Spleen (tissue), 11 donors: Measurements from ENCODE around the gene AP4E1. TPM values are rescaled to one million over a fixed set of nuclear protein-coding genes. Genes with fewer than 3 reads are reported as not detected.

ENCODE experiments used
- DNase-seq: peaks from one replicate; pipeline ENCODE4 v3.0.0-alpha.2; 2020
- H3K27ac ChIP-seq, 8 donors: fragments of 200-600 bp; sonication (generic) in 7 of 8; 1 replicate in 4 of 8; 2 replicates in 4 of 8; pipeline versions ENCODE4 v1.5.0 to v1.8.0; 2016 to 2021; ENCODE audit warnings: inconsistent platforms in 4 of 8, mild to moderate bottlenecking in 4 of 8, moderate library complexity in 1 of 8
- H3K27me3 ChIP-seq, 7 donors: fragments of 200-600 bp; sonication (generic) in 6 of 7; replicated peaks in 1 of 7; 1 replicate in 4 of 7; 2 replicates in 3 of 7; pipeline versions ENCODE4 v1.5.0 to v1.8.0; 2016 to 2021; ENCODE audit warnings: inconsistent platforms in 3 of 7, mild to moderate bottlenecking in 1 of 7
- H3K36me3 ChIP-seq, 6 donors: fragments of 200-600 bp; sonication (generic) in 5 of 6; 1 replicate in 4 of 6; 2 replicates in 2 of 6; pipeline versions ENCODE4 v1.5.0 to v1.8.0; 2016 to 2021; ENCODE audit warnings: inconsistent platforms in 2 of 6
- H3K4me1 ChIP-seq, 6 donors: fragments of 200-600 bp; sonication (generic) in 5 of 6; 1 replicate in 3 of 6; 2 replicates in 3 of 6; pipeline versions ENCODE4 v1.5.0 to v1.8.0; 2016 to 2021; ENCODE audit warnings: inconsistent platforms in 3 of 6
- H3K4me3 ChIP-seq, 8 donors: fragments of 200-600 bp; sonication (generic) in 7 of 8; 1 replicate in 4 of 8; 2 replicates in 4 of 8; pipeline versions ENCODE4 v1.5.0 to v1.8.0; 2016 to 2021; ENCODE audit warnings: inconsistent platforms in 4 of 8, mild to moderate bottlenecking in 4 of 8, moderate library complexity in 2 of 8
- H3K9me3 ChIP-seq, 8 donors: fragments of 200-600 bp; sonication (generic) in 7 of 8; 1 replicate in 4 of 8; 2 replicates in 4 of 8; pipeline versions ENCODE4 v1.5.0 to v1.8.0; 2016 to 2021; ENCODE audit warnings: inconsistent platforms in 4 of 8
- CTCF ChIP-seq, 11 experiments: fragments of 200-600 bp in 7 of 11; fragments of 450-650 bp in 4 of 11; sonication (generic) in 4 of 11; IDR thresholded peaks in 8 of 11; conservative IDR thresholded peaks in 3 of 11; 1 replicate in 7 of 11; 2 replicates in 4 of 11; pipeline versions ENCODE4 v1.4.0 to v1.8.0; 2016 to 2021; ENCODE audit warnings: antibody characterized with exemption in 11 of 11, inconsistent platforms in 4 of 11, mild to moderate bottlenecking in 1 of 11
- POLR2A ChIP-seq, 3 donors: fragments of 450-650 bp; IDR thresholded peaks; one replicate each; pipeline ENCODE4 v1.5.1; 2017; ENCODE audit warnings: antibody characterized with exemption in 3 of 3, mild to moderate bottlenecking in 1 of 3
- POLR2AphosphoS5 ChIP-seq, 3 donors: sonication (generic); formaldehyde crosslinking; IDR thresholded peaks; one replicate each; pipeline ENCODE4 v1.5.1; 2017; ENCODE audit warnings: antibody characterized with exemption in 3 of 3
- WGBS, 5 donors: extraction: QIAGEN DNeasy Blood & Tissue Kit in 3 of 5; methylation state at CpG; one replicate each; pipeline versions ENCODE4 v1.1.5 to v1.1.7; 2013 to 2018; 5-methylcytosine and 5-hydroxymethylcytosine counted together
- intact Hi-C: fragments of 100-400 bp; cut with DNase I; formaldehyde crosslinking; loops from one replicate; pipeline ENCODE4 v1.15.0; 2023; ENCODE audit warnings: low total_unique reads
- polyA plus RNA-seq, 3 donors: library from polyadenylated mRNA; stranded (reverse); fragments of 200-250 nt; gene quantifications; one replicate each; pipeline ENCODE4 v1.2.1, GENCODE V29; 2013
- total RNA-seq, 7 donors: library from RNA; depleted of rRNA in 3 of 7; stranded (reverse); fragments of >200 nt in 3 of 7; fragmentation: NEBNext Ultra II Directional in 4 of 7; extraction: Animal tissue kit (Norgen Biotek cat#: 25700) in 4 of 7; gene quantifications; one replicate each; pipeline versions ENCODE4 v1.1.0 to v1.2.1, GENCODE V29; 2016 to 2021
- donor health status: healthy with polysubstance abuse.
- donor health status: DM: no; HTN: no; CAD: no; lungs with moderate emphysema.
- donor health status: DM: no; HTN: no; CAD: no.
- donor health status: Bipolar disorder and iron deficiency.
- donor health status: healthy.
- donor health status: DM: no; HTN: no; CAD: no.
- donor health status: DM: yes; HTN: yes; CAD: no.

The AP4E1 gene
- total and polyA plus RNA-seq, 10 donors = 2.1 to 17.4 (median 13.3) TPM

- TF ChIP-seq POLR2AphosphoS5 (IDR thresholded peaks at IDR 0.05) = no peak
- no peaks in the 10 kb centered on the region for H3K9me3 ChIP-seq
- DNase-seq = no peak
- no peaks in the 10 kb centered on the region for H3K36me3 ChIP-seq
- 55 to 69% (median 62%) methylated on average over 2 of the region's 2 CpGs for WGBS, 5 donors
- no peak overlapping the region for H3K4me3 ChIP-seq
- no peaks in the 10 kb centered on the region for H3K27me3 ChIP-seq
- H3K27ac ChIP-seq = no peak overlapping the region
- intact Hi-C loops = no loop called here
- peaks cover 0 to 49% (median 21%) of the 10 kb centered on the region in 6 donors for H3K4me1 ChIP-seq
Observed at GRCh38 chr15:51049081-51049480, 140.6 kb downstream of the AP4E1 start.

DNA sequence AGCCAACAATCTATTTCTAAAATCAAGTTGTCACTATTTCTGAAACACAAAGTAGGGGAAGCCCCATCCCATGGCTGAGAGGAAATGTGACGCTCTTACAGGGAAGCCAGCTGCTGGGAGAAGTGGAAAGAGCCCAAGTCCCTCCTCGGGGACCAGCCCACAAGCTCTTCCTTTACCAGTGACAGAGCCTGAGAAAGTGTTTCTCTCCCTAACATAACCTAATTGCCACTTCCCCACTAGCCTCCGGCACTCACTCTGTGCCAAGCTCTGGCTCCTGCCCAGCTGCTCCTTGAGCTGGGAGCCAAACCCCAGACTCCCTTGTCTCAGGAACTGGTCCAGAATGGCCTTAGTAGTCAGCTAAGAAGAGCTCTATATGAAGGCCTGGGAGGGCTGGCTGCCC is 143.3 kb downstream of the AP4E1 start:
- TF ChIP-seq CTCF (IDR thresholded peaks at IDR 0.05 in 8 of 11, conservative IDR thresholded peaks at IDR 0.05 in 3 of 11) (no peak), POLR2AphosphoS5 (IDR thresholded peaks at IDR 0.05) (peak in 2 of 3 donors; percentile 56 to 61)
- no peak for DNase-seq
- Histone ChIP-seq H3K27me3 (no peaks in the 10 kb centered on the region), H3K27ac (peak overlapping the region in 6 of 8 donors; percentile 13 to 59 (median 36)), H3K4me3 (no peak overlapping the region), H3K9me3 (no peaks in the 10 kb centered on the region), H3K36me3 (peaks cover 0 to 15% (median 0%) of the 10 kb centered on the region in 6 donors), H3K4me1 (peaks cover 0 to 45% (median 21%) of the 10 kb centered on the region in 6 donors)
- intact Hi-C loops = no loop called here
- 18 to 58% (median 48%) methylated on average over 3 of the region's 3 CpGs for WGBS, 5 donors

- 80 to 98% (median 85%) methylated on average over 1 of the region's 1 CpG for WGBS, 5 donors
- intact Hi-C loops = no loop called here
Observed at GRCh38 chr15:51053571-51053970, 145.1 kb downstream of the AP4E1 start.

DNA sequence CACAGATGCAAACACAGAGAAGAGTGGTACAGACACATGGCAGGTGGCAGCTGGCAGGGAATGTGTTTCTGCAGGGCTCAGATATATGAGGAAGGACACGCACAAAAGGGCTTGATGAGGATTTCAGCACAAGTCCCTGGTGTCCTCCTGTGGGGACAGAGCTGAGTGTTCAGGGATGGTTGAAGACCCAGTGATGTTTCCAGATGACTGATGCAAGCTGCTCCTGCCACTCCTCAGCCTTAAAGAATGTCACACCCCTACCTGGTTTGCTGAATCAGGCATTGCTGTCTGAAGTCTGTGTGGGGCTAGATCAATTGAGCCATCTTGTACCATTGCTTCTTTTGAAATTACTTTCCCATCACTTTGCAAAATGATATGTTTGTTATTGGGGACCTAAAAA is 146.1 kb downstream of the AP4E1 start:
- intact Hi-C loops = no loop called here
- peaks cover 0 to 29% (median 3%) of the 10 kb centered on the region in 6 donors for H3K36me3 ChIP-seq
- H3K27ac ChIP-seq = no peak overlapping the region
- WGBS, 5 donors = 90 to 100% (median 94%) methylated on average over 1 of the region's 1 CpG
- no peaks in the 10 kb centered on the region for H3K27me3 ChIP-seq
- TF ChIP-seq POLR2A (IDR thresholded peaks at IDR 0.05) (no peak), POLR2AphosphoS5 (IDR thresholded peaks at IDR 0.05) (no peak), CTCF (IDR thresholded peaks at IDR 0.05 in 8 of 11, conservative IDR thresholded peaks at IDR 0.05 in 3 of 11) (no peak)
- no peak for DNase-seq
- H3K4me1 ChIP-seq = peaks cover 0 to 22% (median 9%) of the 10 kb centered on the region in 6 donors
- no peaks in the 10 kb centered on the region for H3K9me3 ChIP-seq
- H3K4me3 ChIP-seq = no peak overlapping the region

More at GRCh38 chr15:51053571-51053970, 145.1 kb downstream of the AP4E1 start:
- Histone ChIP-seq H3K36me3 (peaks cover 0 to 29% (median 3%) of the 10 kb centered on the region in 6 donors), H3K27me3 (no peaks in the 10 kb centered on the region), H3K4me1 (peaks cover 0 to 29% (median 12%) of the 10 kb centered on the region in 6 donors), H3K27ac (no peak overlapping the region), H3K9me3 (no peaks in the 10 kb centered on the region), H3K4me3 (no peak overlapping the region)
- no peak for TF ChIP-seq POLR2A (IDR thresholded peaks at IDR 0.05)
- no peak for TF ChIP-seq CTCF (IDR thresholded peaks at IDR 0.05 in 8 of 11, conservative IDR thresholded peaks at IDR 0.05 in 3 of 11)
- no peak for TF ChIP-seq POLR2AphosphoS5 (IDR thresholded peaks at IDR 0.05)
- DNase-seq = no peak

Other genes with a start within 250 kb of the AP4E1 start
- 100 to 1,000 TPM in 1 of 7 donors, 10 to 100 TPM in 6; 36.9 to 101 (median 48.6) TPM for gene TRPM7, start 221.9 kb upstream of the AP4E1 start, total RNA-seq
- 1 to 10 TPM; 6.4 to 9.7 (median 7.5) TPM for gene TRPM7, start 221.9 kb upstream of the AP4E1 start, polyA plus RNA-seq
- 100 to 1,000 TPM in 6 of 7 donors, 10 to 100 TPM in 1; 92.6 to 425 (median 122) TPM for gene SPPL2A, start 143.0 kb upstream of the AP4E1 start, total RNA-seq
- gene SPPL2A, start 143.0 kb upstream of the AP4E1 start, polyA plus RNA-seq = 10 to 100 TPM; 18.0 to 34.4 (median 25.3) TPM
- gene TNFAIP8L3, start 186.2 kb downstream of the AP4E1 start, total RNA-seq = 10 to 100 TPM; 19.1 to 35.8 (median 24.6) TPM
- gene TNFAIP8L3, start 186.2 kb downstream of the AP4E1 start, polyA plus RNA-seq = 10 to 100 TPM in 1 of 3 donors, 1 to 10 TPM in 2; 6.5 to 19.4 (median 9.3) TPM